HG02938 (cell line): Measurements from ENCODE around the gene ATP12A.

Experiments used
- ATAC-seq: cut with Tn5 transposase; IDR thresholded peaks from one replicate; pipeline ENCODE4 v1.9.1; 2021; ENCODE audit warnings: mild to moderate bottlenecking, moderate library complexity; ENCODE audit not compliant: unreplicated experiment

Gene ATP12A

DNA sequence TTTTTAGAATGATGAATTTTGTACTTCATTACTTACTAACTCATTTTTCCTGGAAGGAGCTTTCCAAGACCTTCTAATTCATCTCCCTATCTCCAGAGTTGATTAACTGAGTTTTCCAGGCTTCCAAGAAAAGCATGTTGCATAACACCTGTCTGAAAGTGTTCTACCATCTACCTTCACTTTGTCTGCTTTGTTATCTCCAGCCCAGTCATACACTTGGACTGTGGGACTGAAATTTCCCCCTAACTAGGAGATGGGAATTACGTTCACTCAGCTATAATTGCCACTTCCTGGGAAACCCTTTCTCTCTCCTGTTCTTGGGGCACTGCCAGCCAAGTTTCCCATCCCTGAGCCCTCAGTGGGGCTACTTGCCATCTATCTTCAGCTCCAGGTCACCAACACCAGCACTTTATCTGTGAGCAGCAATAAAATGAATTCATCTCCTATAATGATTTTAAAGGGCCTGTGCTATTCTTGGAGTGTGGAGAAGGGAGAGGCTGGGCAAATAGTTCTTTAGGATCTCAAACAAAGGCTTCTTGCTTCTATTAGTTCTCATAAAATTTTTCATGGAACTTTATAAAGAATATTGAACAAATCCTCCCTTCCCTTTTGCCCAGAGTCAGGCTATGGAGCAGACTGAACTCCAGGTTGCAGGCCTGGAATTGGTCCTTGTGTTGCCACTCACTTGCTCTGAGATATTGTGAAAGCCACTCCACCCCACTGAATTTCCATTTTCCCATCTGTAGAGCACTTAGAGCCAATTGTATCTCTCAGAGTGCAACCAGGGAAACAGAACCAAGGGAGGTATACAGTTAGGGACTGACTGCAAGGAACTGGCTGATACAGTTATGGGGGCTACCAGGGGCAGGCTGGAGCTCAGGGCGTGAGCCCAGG lies 17.8 kb upstream of the ATP12A start:
- no peak for ATAC-seq

DNA sequence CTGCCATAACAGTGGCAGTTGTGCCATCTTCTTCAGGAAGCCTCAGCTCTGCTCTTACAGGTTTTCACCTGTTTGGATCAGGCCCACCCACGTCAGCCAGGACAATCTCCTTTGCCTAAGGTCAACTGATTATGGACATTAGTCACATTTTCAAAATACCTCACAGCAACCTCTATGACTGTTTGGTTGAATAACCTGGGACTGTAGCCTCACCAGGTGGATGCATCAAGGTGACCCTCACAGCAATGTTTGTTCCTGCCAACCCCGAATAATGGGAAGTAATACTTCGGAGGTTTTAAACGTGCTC lies 17.2 kb upstream of the ATP12A start:
- no peak for ATAC-seq

DNA sequence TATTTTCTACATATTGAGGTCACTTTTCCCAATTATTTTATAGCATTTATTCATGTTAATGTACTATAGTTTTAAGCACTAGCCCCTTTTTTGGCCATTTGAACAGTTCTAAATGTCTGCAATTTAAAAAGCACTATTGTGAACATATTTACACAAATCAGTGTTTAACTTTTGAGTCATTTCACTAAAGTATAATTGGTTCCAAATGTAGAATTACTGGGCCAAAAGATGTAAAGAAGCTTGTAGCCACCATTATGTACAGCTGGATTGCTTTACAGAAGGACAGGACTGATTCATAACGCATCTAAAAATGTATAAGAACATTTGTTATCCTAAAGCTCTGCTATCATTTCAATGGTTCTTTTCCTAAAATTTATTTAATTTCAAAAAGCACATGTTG lies 16.6 kb upstream of the ATP12A start:
- ATAC-seq, result no peak

DNA sequence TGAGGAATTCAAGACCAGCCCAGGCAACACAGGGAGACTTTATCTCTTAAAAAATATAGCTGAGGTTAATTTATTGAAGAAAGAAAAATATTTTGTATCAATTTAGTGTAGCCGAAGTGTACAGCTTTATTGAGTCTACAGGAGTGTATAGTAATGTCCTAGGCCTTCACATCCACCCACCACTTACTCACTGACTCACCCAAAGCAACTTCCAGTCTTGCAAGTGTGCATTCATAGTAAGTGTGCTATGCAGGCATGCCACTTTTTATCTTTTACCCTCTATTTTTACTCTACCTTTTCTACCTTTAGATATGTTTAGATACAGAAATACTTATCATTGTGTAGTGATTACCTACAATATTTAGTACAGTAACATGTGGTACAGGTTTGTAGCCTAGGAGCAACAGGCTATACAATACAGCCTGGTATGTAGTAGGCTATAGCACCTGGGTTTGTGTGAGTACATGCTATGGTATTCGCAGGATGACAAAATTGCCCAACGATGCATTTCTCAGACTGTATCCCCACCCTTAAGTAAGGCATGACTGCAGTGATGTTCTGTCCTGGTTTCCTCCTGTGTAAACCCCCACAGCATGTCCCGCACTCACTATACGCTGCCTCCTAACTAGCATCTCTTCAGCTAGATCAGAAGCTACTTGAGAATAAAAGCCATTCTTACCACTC lies 15.3 kb upstream of the ATP12A start:
- no peak for ATAC-seq

DNA sequence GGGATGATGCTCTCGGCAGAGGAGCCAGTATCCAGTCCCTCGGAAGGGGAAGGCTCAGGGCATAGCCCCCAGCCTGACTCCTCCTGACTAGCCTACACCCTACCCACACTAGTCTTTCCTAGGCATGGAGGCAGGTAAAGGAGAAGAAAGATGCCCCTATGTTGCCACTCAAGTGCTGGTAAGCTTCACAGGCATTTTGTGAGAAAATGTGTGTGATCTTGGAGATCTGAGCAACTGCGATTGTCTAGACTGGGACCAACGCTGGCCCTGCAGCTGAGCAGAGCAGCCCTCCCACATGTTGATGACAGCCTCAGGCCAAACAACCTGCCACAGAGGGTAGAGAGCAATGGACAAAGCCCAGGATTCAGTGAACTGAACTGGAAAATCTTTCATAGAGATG lies 11.7 kb upstream of the ATP12A start:
- no peak for ATAC-seq

DNA sequence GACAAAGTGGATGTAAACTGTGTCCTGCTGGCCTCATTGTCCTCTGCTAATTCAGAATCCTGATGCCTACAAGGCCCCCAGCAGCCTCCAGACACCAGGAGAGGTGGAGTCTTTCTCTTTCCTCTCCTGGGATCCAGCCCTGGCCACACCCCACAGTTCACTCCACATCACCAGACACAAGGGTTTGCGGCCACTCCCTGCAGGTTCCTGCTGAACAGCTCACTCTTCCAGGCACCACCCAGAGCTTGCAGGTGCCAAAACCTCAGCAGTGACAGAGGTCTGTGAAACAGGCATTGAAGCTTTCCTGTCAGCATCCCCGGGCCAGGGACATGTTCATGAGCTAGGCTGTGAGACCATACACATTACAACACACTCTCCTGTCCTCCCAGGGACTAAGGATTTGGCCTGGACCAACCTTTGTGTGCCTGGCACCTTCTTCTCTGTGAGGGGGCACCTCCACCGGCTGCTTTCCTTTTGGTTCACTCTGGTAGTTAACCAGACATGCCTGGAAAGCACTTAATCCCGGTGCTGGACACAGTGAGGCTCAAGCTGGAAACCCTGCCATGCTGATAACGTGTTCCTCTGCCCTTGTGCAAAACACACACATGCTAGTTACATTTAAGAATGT lies 11.1 kb upstream of the ATP12A start:
- no peak for ATAC-seq

DNA sequence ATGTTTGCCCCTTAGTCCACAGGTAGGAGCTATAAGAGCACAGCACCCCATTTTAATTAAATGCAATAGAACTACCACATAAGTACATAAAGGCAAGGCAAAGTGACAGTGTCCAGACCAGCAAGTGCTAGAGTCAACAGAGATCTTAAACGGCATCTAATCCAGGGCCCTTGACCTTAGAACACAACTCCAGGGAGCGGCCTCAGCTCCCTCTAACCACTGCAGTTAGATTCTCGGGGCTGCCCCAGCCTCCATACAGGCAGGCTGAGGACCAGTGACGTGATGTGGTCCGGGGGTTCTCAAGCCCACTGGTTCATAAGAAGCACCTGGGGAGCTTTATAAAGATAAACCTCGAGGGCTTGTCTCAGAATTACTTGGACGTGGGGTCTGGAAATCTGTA lies 10.0 kb upstream of the ATP12A start:
- ATAC-seq, result no peak

DNA sequence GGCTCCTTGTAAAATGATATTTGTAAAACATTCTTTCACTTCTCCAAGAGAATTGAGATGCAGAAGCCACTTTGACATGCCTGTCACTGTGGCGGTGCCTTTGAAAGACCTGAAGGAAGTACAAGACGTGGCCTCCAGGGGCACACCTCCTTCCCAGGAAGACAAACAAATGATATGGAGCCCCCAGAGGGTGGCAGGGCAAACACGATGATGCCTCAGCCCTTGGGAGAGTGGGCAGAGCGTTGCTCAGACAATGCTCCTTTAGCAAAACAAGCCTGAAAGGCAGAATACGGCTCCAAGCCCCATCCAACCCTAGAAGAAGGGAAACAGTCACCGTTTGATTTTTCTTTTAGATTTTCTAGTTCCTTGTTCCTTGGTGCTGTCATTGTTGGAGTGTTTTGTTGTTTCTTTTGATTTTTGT lies 9.2 kb upstream of the ATP12A start:
- ATAC-seq, result no peak

DNA sequence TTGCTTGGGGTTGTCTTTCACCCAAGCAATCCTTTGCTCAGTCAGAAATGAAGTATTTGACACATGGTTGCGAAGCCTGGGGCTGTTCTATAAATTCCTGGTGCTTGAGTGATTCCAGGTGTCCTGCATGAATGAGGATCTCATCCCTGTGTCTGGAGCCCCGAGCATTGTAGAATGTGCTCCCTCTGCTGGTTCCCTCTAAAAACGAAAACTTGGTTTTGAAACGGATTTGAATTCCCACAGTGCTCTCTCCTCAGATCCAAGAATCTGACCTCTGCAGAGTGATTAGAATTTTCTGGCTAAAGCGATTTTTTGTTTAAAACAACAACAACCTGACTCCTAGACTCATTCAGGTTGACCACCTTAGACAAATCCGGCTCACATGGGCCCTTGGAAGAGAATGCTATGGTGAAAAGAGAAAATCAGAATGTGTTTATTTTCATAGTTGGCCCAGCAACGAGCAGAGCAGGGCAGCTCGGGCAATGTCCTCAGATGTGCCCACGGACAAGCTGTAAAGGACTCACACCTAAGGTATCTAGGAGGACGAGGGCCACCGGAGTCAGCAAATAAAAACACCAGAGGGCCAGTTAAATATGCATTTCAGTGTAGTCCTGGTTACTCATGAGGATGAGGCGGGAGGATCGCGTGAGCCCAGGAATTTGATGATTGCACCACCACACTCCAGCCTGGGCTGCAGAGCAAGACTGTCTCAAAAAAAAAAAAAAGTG lies 8.7 kb upstream of the ATP12A start:
- ATAC-seq, result no peak

DNA sequence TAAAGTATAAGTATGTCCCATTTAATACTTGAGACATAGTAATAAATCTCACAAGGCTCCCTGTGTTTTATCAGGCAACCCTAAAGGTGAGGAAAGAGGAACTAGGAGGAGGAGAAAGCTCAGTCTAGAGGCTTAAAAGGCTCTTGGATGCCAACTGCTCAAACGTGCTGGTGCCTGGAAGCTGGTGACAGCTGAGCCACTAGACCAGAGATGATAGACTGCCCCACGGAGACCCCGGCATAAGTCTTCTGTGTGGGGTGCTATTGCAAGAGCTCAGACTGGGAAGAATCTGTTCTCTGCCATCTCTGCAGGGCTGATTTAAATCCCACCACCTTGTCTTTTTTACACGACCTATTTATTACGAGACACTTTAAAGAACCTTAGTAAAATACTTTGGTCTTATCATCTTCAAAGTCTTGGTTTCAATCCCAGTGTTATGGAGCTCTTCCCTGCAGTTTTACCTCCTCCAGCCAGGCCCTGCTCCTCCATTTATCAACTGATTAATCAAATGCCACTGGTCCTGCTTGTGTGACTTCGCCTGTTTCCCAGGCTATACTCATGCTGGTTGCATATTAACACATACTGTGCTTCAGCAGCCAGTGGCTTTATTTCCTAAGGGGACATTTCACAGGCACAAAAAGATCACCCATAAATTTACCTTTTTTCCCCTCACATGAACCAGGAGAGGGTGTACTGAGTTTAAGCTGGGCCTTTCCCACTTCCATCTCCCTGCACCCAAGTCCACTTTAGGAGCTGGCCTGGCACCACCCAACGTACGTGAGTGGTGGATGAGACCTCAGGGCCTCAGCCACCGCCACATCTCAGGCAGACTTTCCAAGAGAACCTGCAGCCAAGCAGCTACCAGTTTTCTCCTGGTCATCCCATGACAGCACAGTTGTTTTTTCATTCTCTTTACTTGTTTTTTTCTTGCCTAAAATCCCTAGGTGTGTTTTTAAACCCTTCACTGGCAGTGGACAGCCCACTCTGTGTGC lies 7.8 kb upstream of the ATP12A start:
- ATAC-seq, result no peak

DNA sequence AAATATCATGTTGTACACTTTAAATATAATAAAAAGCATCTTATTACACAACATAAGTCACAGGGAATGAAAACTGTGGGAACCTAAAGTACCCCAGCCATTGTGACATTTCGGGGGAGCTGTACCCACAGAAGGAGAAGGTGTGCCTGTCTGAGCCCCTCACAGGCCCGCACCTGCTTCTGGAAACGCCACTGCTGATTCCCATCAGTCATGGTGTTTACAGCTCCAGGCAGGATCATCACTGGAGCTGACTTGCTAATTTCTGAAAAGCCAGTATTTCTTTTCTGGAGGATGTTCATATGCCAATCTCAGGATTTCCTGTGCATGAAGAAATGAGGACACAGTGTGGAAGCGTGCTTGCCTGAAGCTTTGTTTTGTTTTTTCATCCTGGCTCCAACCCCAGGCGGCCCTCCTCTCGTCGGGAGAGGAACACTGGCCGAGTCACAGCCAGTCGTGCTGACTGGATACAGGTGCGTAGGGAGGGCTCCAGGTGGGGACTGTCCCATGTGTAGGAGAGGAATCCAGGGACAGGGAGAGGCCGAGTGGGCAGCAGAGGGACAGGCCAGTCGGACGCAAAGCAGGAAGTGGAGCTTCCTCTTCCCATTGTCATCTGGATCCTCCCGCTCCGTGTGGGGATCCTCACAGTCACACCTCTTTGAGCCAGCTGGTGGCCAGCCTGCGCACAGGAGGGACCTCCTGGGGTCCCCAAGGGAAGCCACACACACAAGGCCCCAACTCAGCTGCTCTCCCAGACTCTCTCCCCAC lies 4.2 kb upstream of the ATP12A start:
- no peak for ATAC-seq

DNA sequence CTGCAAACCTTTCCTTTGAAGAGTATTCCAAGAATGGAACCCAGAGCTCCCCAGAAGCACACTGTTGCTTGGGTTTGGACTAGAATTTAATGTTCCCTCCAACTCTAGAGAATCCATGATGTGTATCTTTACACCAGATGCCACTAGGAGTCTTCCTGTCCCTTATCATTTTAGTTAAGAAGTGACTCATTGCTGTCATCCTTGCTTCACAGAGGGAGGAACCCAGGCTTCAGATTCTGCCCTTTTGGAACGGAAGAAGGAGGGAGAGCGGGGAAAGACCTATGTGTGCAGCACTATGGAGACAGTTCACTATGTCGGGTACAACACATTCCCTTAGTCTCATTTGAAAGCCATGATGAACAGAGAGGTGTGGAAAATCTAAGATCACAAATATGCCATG lies 2.1 kb upstream of the ATP12A start:
- ATAC-seq, result no peak

DNA sequence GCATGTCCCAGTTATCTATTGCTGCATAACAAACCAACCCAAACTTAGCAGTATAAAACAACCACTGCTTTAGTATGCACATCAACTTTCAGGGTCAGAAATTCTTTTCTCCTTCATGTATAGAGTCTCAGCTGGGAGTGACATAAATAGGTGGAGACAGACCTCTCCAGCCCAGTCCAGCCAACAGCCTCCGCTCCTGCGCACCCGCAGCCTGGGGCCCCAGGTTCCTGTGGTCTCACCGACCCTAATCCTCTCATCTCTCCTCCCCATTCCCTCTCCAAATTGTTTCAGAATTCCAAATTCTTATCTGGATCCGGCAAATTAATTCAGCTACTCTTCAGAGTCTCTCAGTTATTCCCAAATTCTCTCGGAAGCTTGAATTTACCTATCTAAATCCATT lies 522 bp upstream of the ATP12A start:
- ATAC-seq, result no peak

DNA sequence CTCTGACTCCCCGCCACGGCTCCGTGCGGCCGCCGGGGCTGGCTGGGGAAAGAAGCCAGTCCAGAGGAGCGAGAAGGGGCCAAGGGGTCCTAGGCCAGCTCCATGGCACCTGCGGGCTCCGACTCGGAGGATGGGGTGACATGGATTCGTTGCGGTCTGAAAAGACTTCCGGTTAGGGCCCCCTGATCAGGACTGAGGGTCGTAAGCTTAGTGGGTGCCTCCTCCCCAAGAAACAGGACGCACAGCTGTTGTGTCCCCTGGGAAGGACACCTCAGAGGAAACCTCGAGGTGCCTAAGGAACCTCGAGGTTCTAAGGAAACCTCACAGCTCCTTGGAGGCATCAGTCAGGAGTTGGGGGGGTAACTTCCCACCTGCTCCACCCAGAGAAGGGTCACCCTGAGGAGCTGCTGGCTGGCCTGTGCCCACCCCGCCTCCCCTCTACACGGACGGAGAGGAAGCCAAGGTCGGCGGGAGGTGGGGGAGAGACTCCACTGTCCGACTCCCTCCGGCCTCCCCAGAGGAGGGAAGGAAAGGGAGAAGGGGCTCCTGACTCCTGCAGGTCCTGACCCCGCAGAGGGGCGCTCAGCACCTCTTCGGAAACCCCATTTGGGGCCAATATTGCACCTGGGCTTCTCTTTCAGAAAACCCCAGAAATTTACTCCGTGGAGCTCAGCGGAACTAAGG lies 855 bp downstream of the ATP12A start:
- ATAC-seq, result no peak

DNA sequence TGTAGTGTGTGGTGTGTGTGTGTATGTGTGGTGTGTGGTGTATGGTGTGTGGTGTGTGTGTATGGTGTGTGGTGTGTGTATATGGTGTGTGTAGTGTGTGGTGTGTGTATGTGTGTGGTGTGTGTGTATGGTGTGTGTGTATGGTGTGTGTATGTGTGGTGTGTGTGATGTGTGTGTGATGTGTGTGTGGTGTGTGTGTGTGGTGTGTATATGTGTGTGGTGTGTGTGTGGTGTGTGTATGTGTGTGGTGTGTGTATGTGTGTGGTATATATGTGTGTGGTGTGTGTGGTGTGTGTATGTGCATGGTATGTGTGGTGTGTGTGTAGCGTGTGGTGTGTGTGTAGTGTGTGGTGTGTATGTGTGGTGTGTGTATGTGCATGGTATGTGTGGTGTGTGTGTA lies 1.7 kb downstream of the ATP12A start:
- ATAC-seq, result no peak

DNA sequence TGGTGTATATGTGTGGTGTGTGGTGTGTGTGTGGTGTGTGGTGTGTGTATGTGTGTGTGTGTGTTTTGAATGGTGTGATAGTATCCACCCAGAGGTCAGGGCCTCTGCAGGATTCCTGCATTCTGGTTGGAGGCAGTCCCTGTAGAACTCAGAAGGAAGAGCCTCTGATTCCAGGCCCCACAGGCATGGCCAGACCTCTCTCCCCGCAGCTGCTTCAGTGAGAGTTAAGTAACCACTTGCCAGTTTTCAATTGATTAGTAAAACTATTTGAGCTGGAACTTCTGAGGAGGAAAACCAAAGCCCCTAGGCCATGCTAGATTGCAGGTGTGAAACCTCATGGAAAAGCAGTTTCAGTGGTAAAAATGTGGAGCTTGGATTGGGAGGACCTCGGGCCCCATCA lies 2.1 kb downstream of the ATP12A start:
- no peak for ATAC-seq

DNA sequence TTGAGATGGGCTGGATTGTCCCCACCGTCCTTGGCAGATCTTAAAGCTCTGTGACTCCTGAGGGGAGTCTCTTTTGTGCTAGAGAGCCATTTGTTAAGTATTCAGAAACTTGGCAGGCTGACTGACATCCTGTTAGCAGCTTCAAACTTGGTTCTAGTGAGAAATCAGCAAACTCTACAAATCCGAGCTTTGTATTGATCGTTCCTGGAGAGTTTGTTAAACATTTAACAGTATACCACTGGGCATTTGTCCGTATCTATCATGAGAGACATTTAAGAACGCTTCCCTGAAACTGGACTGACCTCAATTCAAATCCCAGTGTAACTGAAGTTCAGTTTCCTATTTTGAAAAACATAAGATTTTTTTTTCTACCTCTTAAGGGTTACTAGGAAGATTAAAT lies 3.1 kb downstream of the ATP12A start:
- no peak for ATAC-seq

DNA sequence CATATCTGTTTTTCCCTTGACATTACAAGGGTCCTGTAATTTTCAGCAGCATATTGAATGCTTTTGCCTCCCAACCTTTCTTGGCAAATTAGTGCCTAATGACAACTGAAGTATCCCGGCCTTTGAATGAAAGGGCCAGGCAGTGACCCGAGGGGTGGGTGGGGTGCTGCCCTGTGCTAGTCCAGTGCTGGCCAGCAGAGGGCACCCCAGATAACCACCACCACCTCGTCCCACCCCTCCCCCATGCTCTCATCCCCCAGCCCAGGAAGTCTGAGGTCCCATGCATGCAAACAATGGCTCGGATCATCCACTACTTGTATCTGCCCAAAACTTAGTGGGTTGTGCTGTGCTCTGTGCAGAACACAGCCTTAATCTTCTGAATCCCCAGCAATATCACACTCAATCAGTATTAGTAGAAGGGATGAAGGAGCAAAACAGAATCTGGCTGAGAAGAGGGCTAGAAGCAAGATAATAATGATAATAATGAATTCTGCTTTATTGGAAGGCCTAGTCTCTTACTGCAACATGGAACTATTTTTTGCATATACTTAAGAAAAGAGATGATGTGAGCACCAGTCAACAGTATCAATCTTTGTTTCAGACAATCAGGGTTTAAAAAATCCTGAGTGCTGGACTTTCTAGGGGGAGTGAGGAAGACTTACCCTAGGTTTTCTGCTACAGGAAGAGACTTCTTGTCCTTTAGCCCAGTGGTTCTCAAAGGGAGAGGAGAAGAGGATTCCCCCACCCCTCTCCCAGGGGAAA lies 3.8 kb downstream of the ATP12A start:
- ATAC-seq, result no peak
